ENCODE results near the gene FES.

The FES gene

DNA sequence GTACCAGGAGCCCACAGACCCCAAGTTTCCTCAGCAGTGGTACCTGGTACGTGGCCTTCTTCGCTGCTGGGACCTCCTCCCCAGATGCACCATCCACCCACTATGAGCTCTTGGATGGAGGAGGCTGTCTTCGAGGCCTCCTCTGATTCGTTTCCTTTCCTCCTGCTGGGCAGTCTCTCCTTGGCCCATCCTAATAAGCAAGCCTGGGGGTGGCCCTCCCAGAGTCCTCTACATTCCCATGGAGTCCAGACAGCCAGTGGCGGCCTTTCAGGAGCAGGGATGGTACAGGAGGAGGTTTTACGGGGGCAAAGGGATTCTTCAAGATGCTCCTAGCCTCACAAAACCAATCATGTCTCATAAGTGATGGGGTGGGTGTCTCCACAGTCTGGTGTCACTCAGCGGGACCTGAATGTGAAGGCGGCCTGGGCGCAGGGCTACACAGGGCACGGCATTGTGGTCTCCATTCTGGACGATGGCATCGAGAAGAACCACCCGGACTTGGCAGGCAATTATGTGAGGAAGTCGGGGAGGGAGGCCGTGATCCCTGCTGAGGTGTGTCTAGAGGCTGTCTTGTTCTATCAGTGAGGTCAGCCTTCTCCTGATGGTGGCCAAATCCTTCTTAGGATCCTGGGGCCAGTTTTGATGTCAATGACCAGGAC is 7.7 kb upstream of the FES start:
- DNase-seq (ENCODE audit: low spot score): no peak

DNA sequence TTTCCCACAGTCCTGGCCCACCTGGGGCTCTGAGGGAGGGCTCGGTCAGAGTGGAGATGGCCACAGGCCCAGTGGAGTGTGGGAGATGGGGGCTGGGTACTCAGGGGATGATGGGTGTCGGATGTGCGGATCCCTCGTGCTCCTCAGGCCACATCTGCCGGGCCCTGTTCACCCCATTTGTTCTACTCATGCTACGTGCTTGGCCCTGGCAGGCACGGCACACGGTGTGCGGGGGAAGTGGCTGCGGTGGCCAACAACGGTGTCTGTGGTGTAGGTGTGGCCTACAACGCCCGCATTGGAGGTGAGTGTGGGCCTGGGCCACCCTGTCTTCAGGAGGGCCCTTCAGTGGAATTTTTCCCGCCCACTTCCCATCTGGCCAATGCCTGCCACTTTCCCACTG is 7.0 kb upstream of the FES start:
- DNase-seq (ENCODE audit: low spot score): no peak

DNA sequence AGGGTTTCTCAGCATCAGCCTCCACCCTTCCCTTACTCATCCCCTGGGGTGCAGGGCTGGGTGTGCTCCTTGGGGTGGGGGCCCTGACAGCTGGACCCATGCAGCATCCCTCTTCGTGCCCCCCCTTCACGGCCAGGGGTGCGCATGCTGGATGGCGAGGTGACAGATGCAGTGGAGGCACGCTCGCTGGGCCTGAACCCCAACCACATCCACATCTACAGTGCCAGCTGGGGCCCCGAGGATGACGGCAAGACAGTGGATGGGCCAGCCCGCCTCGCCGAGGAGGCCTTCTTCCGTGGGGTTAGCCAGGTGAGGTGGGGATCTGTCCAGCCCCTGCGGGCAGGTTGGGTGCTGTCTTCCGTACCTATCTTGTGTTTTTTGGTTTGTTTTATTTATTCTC is 6.3 kb upstream of the FES start:
- DNase-seq (ENCODE audit: low spot score): no peak

DNA sequence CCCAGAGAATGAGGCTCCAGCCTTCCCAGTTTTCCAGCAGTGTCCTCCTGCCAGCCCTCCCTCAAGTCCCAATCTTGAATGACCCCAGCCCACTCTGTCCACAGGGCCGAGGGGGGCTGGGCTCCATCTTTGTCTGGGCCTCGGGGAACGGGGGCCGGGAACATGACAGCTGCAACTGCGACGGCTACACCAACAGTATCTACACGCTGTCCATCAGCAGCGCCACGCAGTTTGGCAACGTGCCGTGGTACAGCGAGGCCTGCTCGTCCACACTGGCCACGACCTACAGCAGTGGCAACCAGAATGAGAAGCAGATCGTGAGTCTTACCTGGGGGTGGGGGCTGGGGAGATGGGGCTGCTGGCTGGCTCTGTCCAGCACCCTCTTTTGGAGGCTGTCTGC is 5.6 kb upstream of the FES start:
- no peak for DNase-seq (ENCODE audit: low spot score)

DNA sequence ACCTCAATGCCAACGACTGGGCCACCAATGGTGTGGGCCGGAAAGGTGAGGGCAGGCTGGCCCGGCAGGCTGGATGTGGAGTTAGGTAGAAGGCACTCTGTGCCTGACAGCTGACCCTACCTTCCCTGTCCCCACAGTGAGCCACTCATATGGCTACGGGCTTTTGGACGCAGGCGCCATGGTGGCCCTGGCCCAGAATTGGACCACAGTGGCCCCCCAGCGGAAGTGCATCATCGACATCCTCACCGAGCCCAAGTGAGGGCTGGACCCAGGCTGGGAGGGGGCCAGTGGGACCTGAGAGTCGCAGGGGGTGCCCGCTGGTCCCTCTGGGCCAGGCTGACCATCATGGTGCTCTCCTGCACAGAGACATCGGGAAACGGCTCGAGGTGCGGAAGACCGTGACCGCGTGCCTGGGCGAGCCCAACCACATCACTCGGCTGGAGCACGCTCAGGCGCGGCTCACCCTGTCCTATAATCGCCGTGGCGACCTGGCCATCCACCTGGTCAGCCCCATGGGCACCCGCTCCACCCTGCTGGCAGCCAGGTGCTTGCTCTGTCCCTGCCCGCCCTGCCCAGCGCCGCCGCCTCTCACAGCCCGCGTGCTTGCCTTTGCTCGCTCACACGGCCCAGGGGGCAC is 4.5 kb upstream of the FES start:
- no peak for DNase-seq (ENCODE audit: low spot score)

DNA sequence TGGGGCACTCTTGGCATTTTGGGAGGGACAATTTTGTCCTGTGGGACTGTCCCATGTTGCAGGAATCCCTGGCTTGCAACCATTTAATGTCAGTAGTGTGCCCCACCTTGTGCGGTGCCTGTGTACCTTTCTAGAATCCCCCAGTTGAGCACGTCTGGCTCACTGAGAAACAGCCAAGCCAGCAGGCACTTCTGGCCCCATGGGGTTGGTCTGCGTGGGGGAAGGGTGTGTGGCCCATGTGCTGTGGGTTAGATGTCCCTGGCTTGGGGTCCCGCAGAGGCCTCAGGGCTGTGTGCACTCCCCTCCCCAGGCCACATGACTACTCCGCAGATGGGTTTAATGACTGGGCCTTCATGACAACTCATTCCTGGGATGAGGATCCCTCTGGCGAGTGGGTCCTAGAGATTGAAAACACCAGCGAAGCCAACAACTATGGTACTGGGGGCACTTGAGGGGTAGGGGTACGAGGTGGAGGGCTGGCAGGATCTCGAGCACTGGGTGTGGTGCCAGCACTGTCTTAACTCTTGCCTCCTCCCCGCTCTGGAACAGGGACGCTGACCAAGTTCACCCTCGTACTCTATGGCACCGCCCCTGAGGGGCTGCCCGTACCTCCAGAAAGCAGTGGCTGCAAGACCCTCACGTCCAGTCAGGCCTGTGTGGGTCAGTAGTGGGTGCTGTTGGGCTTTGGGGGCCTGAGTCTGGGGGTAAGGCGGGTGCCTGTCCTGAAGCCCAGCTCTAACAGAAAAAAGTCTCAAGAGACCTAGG is 3.7 kb upstream of the FES start:
- DNase-seq (ENCODE audit: low spot score): no peak

DNA sequence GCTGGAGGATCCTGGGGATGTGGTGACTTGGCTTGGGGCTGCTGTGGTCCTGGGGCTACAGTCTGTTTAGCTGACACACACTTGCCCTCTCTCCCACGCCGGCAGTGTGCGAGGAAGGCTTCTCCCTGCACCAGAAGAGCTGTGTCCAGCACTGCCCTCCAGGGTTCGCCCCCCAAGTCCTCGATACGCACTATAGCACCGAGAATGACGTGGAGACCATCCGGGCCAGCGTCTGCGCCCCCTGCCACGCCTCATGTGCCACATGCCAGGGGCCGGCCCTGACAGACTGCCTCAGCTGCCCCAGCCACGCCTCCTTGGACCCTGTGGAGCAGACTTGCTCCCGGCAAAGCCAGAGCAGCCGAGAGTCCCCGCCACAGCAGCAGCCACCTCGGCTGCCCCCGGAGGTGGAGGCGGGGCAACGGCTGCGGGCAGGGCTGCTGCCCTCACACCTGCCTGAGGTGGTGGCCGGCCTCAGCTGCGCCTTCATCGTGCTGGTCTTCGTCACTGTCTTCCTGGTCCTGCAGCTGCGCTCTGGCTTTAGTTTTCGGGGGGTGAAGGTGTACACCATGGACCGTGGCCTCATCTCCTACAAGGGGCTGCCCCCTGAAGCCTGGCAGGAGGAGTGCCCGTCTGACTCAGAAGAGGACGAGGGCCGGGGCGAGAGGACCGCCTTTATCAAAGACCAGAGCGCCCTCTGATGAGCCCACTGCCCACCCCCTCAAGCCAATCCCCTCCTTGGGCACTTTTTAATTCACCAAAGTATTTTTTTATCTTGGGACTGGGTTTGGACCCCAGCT is 2.9 kb upstream of the FES start:
- no peak for DNase-seq (ENCODE audit: low spot score)

DNA sequence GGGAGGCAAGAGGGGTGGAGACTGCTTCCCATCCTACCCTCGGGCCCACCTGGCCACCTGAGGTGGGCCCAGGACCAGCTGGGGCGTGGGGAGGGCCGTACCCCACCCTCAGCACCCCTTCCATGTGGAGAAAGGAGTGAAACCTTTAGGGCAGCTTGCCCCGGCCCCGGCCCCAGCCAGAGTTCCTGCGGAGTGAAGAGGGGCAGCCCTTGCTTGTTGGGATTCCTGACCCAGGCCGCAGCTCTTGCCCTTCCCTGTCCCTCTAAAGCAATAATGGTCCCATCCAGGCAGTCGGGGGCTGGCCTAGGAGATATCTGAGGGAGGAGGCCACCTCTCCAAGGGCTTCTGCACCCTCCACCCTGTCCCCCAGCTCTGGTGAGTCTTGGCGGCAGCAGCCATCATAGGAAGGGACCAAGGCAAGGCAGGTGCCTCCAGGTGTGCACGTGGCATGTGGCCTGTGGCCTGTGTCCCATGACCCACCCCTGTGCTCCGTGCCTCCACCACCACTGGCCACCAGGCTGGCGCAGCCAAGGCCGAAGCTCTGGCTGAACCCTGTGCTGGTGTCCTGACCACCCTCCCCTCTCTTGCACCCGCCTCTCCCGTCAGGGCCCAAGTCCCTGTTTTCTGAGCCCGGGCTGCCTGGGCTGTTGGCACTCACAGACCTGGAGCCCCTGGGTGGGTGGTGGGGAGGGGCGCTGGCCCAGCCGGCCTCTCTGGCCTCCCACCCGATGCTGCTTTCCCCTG is 2.2 kb upstream of the FES start:
- no peak for DNase-seq (ENCODE audit: low spot score)

DNA sequence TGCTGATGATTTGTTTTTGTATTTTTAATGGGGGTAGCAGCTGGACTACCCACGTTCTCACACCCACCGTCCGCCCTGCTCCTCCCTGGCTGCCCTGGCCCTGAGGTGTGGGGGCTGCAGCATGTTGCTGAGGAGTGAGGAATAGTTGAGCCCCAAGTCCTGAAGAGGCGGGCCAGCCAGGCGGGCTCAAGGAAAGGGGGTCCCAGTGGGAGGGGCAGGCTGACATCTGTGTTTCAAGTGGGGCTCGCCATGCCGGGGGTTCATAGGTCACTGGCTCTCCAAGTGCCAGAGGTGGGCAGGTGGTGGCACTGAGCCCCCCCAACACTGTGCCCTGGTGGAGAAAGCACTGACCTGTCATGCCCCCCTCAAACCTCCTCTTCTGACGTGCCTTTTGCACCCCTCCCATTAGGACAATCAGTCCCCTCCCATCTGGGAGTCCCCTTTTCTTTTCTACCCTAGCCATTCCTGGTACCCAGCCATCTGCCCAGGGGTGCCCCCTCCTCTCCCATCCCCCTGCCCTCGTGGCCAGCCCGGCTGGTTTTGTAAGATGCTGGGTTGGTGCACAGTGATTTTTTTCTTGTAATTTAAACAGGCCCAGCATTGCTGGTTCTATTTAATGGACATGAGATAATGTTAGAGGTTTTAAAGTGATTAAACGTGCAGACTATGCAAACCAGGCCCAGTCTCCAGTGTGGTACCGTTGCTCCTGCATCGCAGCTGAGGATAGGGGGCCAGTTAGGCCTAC is 1.4 kb upstream of the FES start:
- no peak for DNase-seq (ENCODE audit: low spot score)

DNA sequence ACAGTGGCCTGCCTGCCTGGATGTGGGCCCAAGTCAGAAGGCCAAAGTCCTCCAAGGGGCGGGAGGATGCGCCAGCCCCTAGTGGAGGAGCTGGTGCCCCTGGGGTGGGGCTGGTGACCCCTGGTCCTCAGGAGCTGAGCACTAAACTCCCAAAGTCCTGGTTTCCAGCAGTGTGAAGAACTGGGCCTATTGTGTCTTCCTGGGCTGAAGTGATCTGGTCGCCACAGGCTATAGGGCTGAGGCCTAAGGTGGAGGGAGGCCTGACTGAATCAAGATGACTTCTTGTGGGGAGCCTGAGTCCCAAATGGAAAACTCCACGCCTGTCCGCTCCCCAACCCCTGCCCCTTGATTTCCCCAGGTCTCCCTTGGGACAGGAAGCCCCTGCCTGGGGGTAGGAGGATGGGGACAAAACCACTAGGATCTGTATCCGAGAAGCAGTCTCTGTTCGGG is 753 bp upstream of the FES start:
- no peak for DNase-seq (ENCODE audit: low spot score)

DNA sequence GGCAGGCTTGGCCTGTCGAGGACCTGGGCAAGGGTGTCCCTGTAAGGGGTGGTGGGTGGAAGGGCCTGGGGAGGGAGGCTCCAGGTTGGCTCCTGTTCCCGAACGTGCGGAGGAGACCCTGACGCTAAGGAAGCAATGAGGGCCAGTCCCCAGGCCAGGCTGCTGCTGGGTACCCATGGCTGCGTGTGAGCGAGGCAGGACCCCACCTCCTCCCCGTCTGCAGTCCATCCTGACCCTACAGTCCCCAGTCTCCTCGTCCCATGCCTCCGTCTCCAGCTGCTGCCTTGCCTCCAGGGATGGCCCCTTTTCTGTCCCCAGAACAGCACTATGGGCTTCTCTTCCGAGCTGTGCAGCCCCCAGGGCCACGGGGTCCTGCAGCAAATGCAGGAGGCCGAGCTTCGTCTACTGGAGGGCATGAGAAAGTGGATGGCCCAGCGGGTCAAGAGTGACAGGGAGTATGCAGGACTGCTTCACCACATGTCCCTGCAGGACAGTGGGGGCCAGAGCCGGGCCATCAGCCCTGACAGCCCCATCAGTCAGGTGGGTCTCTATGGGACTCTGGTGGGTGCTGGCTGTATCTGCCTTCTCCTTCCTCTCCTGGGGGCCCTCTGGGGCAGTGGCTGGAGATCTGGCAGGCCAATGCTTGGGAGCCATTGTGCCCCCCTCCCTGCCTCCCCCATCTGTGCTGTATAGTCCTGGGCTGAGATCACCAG is 571 bp downstream of the FES start:
- DNase-seq (ENCODE audit: low spot score): no peak

DNA sequence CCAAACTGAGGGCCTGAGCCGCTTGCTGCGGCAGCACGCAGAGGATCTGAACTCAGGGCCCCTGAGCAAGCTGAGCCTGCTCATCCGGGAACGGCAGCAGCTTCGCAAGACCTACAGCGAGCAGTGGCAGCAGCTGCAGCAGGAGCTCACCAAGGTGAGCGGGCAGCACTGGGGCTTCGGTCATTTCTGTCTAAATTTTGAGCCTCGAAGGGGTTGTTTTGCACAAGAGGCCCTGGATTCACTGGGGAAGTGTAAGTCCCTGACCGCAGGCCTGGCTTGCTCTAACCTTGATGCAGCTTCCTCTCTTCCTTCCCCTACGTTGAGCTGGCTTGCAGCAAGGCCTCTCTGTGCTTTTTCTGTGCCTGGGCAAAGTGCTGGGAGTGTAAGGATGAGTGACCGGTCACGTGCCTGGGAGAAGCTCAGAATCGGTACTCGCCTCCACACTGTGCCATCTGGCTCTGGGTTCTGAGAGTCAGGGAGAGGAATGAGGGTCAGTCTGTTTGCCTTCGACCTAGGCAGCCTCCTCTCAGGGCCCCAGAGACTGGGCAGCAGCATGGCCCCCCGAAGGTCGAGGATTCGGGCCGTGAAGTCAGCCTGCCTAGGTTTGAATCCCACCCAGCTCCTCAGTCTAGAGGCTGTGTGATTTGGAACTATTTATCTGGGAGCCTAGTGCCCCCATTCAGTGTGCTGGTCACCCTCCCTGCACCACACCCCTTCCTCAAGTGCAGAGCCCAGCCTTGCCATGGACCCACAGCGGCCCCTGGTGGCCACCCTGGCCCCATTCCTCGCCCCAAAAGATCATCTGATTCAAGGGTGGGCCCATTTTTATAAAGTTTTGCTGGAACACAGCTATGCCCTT is 1.4 kb downstream of the FES start:
- DNase-seq (ENCODE audit: low spot score): peak; percentile 84

DNA sequence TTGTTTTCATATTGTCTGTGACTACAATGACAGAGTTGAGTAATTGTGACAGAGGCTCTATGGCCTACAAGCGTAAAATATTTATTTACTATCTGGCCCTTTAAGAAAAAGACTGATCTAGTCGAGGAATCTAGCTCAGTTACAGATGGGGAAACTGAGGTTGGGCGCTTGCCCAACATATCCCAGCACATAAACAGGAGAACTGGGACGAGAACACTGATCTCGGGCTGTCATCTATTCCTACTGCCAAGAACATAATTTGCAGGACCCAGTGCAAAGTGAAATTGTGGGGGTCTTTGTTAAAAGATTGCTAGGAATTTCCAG is 1.9 kb downstream of the FES start:
- DNase-seq (ENCODE audit: low spot score): no peak

DNA sequence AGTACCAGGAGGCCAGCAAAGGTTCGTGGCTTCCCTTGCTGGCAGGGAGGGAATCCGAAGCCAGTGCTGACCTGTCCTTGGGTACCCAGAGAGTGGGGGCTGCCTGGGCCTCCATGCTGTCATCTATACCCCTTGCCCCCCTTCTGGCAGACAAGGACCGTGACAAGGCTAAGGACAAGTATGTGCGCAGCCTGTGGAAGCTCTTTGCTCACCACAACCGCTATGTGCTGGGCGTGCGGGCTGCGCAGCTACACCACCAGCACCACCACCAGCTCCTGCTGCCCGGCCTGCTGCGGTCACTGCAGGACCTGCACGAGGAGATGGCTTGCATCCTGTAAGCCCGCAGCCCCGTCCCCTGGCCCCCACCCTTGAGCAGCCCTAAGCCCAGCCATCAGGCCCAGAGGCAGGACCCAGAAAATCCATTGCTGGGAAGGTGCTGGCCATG is 2.8 kb downstream of the FES start:
- DNase-seq (ENCODE audit: low spot score): no peak

DNA sequence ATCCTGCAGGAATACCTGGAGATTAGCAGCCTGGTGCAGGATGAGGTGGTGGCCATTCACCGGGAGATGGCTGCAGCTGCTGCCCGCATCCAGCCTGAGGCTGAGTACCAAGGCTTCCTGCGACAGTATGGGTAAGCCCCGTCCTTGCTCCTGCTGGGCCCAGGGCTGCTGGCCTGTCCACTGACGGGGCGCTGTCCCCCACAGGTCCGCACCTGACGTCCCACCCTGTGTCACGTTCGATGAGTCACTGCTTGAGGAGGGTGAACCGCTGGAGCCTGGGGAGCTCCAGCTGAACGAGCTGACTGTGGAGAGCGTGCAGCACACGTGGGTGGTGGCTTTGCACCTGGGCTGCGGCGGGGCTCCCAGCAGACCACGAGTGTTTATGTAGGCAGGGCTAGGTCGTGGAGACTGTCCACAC is 5.0 kb downstream of the FES start:
- DNase-seq (ENCODE audit: low spot score): no peak

DNA sequence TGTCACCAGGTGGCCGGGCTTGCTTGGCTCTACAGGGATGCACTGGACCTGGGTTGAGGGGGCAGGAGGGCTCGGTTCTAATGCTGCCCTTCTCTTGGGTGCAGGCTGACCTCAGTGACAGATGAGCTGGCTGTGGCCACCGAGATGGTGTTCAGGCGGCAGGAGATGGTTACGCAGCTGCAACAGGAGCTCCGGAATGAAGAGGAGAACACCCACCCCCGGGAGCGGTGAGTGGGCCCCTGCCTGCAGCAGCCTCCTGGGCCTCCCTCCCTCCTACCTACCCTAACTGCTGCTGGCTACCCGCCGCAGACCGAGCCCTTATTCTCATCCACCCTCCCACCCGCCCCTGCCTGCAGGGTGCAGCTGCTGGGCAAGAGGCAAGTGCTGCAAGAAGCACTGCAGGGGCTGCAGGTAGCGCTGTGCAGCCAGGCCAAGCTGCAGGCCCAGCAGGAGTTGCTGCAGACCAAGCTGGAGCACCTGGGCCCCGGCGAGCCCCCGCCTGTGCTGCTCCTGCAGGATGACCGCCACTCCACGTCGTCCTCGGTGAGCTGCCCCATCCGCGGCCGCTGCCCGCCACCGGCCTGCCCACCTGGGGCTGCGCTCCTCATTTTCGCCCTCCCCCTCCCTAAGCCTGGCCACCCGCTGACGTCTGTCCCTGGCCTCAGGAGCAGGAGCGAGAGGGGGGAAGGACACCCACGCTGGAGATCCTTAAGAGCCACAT is 5.6 kb downstream of the FES start:
- DNase-seq (ENCODE audit: low spot score): no peak

DNA sequence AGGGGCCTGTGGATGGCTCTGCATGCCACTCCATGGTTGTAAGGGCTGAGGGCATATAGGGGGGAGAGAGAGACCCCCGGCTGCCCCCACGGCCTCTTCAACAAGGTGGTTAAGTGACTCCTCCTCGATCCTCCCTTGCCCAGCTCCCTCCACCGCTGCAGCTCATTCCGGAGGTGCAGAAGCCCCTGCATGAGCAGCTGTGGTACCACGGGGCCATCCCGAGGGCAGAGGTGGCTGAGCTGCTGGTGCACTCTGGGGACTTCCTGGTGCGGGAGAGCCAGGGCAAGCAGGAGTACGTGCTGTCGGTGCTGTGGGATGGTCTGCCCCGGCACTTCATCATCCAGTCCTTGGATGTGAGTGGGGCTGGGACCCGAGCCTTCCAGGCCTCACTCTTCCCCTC is 6.5 kb downstream of the FES start:
- no peak for DNase-seq (ENCODE audit: low spot score)

DNA sequence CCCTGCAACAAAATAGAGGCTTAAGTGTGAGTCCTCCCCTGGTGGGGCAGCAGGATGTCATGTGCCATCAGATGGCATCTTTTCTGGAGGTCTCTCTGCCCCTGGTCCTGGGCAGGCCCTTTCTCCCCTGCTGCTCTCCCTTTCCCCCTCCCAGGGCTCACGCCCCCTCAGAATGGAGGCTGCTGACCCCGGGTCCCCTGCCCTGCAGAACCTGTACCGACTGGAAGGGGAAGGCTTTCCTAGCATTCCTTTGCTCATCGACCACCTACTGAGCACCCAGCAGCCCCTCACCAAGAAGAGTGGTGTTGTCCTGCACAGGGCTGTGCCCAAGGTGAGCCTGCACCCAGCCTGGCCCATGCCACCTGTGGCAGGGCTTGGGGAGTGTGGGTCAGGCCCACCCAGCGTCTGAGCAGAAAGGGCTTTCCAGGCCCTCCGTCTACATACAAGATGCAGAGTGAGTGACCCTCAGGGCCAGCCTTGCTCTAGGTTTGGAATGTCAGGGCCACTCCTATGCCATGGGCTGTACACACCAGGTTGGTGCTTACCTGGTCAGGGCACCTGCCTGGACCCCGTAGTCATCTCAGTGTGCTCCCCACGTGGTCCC is 7.1 kb downstream of the FES start:
- no peak for DNase-seq (ENCODE audit: low spot score)
